Medulla oblongata (tissue), 1 donor: Measurements from ENCODE around the gene CAPZB.
A peak's percentile ranks its signal among the peaks of the same experiment; 100 is the strongest.

Experiments used
- DNase-seq: peaks from one replicate; pipeline ENCODE4 v3.0.0-alpha.2; 2015; ENCODE audit errors: extremely low spot score

CAPZB gene

DNA sequence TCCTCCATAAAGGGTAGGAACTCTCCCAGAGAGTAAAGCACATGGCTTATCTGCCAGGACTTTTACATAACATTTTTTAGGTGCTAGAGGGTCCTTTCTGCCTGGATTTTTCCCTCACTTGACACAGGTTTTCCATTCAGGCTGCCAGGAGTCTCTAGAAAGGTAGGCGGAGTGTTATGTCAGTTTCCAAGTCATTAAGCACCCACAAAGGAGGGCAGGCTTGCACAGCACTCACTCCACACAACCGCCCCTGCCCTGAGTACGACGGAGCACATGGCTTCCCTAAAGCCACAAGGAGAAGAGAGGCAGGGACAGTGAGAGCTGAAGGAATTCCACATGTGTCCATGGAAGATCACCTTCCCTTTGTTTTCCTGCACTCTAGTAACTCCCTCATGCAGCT, 55.7 kb downstream of the CAPZB start:
- no peak for DNase-seq

DNA sequence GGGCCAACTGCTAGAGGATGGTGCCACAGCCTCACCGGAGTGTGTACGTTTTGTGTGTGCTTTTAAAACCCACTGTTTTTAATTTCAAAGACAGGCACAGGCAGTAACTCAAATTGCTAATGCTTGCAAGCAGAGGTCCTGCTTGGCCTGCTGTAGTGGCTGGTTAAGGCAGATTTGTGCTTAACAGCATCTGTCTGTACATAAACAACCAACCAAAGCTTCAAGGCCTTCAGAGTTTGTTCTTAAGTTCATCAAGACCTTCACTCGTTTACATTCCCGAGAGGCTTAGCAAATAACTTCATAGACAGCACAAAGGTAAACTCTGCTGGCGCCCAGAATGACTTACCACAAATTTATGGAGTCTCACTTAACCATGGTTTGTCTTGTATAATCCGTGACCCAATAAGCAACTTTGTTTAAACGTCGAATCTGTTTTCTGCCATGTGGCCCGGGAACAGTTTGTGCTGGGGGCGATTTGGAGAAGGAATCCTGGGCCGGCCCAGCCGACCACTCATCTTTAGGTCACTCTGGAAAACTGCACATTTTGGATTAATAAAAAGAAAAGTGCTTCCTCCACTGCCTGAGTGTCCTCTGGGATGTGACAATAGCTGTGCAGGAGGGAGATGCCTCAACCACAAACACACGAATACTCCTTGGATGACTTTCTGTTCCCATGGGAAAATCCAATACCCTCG, 58.1 kb downstream of the CAPZB start:
- no peak for DNase-seq

- no peak for DNase-seq
These were observed 58.8 kb downstream of the CAPZB start for GRCh38 chr1:19426294-19427086.

DNA sequence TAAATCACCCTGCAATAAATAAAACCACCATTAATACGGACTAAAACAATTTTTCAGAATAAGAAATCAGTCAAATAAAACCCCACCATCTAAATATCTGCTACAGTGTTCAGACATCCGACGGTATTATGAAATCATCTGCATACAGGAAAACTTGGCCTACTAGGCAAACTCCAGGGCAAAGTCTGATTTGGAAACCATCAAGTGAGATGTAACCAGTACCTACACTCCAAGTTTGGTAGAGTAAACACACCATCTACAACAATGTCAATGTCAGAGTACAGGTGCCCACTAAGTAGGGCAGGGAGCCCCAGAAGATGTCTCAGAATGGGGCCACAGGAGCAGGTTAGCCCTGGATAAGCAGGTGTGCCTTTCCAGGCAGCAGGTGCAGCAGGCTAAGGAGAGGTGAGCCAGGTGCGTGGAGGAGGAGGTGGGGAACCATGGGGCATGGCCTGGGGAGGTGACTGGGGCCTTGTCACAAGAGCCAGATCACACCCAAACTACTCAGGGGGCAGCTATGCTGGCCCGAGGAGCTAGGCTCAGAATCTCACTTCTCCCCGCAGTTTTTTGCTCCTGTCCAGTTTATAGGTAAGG, 59.6 kb downstream of the CAPZB start:
- DNase-seq, result no peak

DNA sequence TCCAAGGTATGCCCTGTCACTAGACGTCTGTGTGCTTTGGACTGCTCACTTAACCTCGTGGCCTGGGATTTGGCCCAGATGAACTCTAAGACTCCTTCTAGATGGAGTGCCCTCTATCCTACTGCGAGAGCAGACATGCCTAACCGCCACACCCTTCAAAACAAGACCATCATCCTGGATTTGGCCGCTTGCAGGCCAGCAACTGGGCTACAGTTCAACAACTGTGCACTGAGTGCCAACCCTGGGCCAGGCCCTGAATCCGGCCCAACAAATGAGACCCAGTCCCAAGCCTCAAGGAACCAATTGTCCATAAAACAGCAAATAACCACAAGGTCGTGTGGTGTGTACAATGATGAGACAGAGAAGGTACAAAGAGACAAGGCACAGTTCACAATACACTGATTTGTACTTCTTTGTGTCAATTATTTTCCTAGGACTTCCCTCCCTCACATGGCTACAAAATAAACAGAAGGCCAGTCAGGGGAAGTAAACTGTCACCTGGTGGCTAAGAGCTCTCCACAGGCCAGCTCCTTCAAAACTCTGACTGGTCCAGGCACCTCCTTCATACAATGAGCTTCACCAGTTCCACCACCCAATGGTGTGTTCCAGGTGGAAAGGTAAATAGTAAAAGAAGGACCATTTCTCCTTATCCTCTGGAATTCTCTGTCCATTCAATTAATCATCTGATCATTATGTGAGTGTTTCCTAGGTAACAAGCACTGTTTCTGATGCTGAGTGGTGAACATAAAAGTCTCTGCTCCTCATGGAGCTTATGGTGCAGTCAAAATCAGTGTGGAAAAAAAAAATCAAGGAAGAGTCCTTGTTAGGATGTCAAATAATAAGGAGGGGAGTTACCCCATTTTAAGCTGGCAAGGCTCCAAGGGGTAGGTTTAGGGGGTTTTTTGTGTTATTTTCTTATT, 60.4 kb downstream of the CAPZB start:
- peak; percentile 74 for DNase-seq

- DNase-seq, result no peak
These were observed 62.2 kb downstream of the CAPZB start for GRCh38 chr1:19423130-19423529.

GRCh38 chr1:19421365-19421764, 64.0 kb downstream of the CAPZB start:
- no peak for DNase-seq

- DNase-seq, result no peak
These were observed 64.7 kb downstream of the CAPZB start for GRCh38 chr1:19420606-19421005.

- DNase-seq, result no peak
These were observed 65.6 kb downstream of the CAPZB start for GRCh38 chr1:19419691-19420090.

GRCh38 chr1:19418503-19418971, 66.8 kb downstream of the CAPZB start:
- no peak for DNase-seq

DNA sequence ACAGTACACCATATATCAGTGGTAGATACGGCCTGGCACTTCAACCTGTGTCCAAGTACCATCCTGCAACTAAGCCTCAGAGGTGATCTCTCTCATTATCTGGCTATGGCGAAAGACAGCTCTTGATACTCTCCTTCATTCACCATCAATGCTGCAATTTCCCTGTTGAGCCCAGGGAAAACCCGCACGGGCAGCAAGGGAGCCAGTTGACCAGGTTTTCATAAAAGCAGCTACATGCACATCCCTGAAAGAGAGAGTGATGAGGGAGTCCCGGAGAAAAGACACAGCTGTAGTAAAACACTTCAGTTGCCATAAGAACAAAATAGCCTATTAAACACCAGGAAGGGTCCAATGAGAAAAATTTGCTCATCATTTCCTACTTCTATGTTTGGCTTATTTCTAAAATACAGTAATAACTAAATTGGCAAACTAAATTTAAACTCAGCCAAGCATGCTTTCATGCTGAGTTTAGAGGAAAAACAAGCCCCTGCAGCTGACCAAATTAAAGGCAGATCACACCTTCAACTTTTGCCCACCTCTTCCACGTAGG, 68.3 kb downstream of the CAPZB start:
- DNase-seq, result no peak

DNA sequence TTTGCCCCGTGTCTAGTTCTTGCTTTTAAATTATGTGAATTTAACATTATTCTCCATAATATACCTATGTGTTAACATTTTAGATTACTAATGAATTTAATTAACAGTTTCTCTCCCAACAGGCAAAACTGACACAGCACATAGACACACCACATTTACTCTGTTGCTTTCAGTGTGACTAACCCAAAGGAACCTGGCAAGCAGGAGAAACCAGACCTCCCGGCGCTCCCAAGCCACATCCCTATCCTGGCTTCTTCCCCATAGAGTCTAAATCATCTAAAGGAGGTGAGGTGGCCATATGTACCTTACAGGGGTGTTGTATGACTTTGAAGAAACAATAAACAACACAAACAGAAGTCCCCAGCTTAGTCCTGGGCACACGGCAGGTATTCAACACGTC, 69.2 kb downstream of the CAPZB start:
- DNase-seq, result no peak

DNA sequence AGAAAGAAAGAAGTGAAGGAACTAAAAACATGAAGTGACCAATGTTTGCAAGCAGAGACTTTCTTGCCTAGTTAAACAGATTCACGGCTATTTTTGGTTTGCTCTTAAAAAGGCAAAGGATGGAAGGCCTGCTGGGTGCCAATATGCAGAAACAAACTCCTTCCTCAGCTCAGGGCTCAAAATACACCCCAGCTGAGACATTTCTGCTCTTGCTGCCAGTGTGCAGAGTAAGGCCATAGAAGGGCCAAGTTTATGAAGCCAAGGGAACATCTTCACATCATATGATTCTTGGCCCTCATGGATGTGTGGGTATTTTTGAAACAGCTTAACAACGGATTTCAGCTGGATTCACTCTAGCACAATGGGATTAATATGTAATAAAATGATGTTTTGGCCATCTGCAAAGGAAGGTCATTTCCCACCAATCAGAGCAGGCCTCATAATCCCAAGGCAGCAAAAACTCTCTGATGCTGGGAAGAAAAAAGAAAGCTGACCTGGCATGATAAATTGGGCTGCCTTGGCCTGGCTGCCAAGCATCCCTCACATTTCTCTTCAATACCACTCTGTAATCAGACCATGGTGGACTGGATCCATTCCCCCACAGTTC, 70.7 kb downstream of the CAPZB start:
- peak; percentile 88 for DNase-seq

DNA sequence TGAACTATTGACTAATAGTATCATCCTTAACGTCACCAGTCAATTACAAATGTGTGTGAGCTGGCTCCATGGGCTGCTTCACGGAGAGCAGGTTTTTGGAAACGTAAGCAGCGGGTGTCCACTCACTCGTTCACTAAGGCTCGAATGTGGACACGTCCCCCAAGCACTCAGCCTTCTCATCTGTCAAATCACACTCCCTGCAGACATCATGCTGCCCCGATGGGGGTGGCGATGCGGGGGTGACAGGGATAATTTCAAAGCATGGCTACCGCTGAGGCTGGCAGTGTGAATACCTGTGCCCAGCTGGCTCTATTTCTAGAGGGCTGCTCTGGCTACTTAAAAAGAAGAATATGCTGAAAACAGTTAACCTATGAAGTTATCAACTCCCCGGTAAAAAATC, 71.3 kb downstream of the CAPZB start:
- no peak for DNase-seq

DNA sequence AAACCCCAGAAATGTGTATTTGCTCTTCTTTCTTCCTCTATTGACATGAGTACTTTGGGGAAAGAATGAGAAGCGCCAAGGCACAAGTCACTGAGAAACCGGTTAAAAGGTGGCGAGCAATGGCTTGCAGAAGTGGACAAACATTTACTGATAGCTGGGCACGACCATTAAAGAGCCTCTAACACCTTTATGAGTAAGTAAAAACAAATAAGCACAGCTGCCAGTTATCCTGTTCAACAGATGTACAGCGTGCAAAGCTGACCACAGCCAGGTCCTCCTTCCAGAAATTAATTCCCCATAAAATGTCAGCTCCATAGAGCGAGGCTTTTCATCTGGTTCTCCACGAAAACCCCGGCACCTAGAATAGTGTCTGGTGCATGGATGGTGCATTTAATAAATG, 72.7 kb downstream of the CAPZB start:
- no peak for DNase-seq

GRCh38 chr1:19411612-19412011, 73.7 kb downstream of the CAPZB start:
- DNase-seq, result no peak

- no peak for DNase-seq
These were observed 74.9 kb downstream of the CAPZB start for GRCh38 chr1:19410393-19410792.

- no peak for DNase-seq
These were observed 75.6 kb downstream of the CAPZB start for GRCh38 chr1:19409477-19410341.

- DNase-seq, result no peak
These were observed 77.7 kb downstream of the CAPZB start for GRCh38 chr1:19407494-19408096.

GRCh38 chr1:19406680-19407079, 78.7 kb downstream of the CAPZB start:
- DNase-seq, result no peak
